Pons (tissue), 1 donor: ENCODE data around the gene IGFN1.

Experiments used
- DNase-seq: peaks from one replicate; pipeline ENCODE4 v3.0.0-alpha.2; 2016; ENCODE audit warnings: low spot score

Gene IGFN1

DNA sequence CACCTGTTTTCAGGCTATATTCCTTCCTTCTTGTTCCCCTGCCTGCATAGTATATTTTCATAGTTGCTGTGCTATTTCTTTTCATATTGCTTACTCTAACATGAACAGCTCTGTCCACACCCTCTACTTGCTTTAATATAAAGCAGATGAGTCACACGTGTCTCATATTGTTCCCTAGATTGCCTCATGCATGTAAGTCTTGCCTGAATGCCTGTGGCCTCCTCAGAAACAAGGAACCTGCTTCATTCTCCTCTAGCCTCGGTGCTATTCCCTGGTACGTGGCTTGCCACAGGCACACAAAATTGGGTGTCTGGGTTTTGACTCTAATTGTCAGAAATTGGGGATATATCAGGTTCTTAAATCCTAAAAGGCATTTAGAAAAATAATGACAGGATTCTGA is 76.2 kb downstream of the IGFN1 start:
- no peak for DNase-seq

DNA sequence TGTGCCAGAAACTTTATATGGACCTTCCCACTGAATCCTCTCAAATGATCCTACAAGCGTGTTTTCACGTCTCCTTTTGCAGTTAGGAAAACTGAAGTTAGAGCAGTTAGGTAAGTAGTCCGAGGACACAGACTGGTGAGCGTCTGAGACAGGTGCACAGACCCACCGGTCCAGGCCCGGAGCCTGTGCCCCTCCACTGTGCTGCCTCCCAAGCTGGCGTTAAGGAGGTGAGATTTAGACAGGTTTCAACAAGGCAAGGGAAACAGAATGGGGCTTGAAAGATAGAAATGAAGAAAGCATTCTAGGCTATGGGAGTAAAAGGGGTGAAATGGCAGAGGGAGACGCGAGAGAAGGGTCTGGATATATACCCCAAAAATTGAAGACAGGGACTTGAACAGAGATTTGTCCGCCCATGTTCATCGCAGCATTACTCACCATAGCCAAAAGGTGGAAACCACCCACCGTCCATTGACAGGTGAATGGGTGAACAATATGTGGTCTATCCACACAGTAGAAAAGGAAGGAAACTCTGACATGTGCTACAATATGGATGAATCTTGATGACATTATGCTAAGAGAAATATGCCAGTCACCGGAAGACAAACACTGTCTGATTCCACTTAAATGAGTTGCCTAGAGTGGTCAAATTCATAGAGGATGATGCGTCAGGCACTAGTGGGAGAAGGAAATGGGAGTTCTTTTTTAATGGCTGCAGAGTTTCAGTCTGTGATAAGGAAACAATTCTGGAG is 77.0 kb downstream of the IGFN1 start:
- no peak for DNase-seq

DNA sequence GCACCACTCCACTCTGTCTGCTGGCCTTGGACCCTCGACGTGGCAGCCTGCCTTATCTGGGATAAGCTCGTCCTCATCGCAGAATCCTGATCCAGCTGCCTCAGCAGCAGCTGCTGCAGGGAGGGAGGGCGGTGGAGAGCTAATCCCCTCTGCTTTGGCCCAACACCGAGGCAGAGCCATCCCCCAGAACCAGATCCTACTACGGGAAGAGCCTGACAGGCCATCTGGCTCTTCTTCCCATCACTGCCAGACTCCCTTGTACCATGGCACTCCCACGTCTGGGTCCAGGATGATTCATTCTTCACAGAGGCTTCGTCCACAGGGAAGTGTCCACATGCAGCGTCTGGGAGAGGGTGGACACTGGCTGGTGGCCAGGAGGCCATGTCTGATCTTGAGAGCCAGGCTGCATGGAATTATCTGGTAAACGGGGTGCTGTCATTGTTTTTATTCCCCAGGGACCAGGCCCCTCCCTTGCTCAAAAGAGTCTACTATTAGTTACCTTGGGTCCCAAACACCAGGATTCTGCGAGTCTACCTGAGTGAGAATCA is 78.1 kb downstream of the IGFN1 start:
- no peak for DNase-seq

- no peak for DNase-seq
Observed at GRCh38 chr1:201269281-201269680, 78.7 kb downstream of the IGFN1 start.

DNA sequence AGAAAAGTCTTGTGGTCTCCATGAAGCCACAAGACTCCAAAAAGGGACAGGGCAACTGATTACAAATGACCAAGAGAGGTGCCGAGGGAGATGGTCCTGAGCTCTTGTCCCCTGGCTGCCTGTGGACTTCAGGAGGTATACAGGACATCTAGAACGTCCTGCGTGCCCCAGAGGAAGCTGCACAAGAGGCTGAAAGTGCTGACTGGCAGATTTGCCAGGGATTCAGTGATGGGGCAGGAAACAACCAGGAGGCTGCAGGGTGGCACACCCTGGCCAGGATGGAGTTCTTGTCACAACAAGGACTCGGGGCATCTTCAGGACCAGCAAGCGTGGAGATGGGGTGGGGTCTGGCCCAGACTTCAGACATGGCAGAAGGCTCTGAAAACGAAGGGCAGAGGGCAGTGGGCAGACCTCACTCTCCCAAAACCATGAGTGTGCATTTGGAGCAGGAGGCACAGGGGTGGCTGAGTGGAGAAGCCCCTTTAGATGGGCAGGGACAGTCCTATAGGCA is 79.3 kb downstream of the IGFN1 start:
- no peak for DNase-seq

DNA sequence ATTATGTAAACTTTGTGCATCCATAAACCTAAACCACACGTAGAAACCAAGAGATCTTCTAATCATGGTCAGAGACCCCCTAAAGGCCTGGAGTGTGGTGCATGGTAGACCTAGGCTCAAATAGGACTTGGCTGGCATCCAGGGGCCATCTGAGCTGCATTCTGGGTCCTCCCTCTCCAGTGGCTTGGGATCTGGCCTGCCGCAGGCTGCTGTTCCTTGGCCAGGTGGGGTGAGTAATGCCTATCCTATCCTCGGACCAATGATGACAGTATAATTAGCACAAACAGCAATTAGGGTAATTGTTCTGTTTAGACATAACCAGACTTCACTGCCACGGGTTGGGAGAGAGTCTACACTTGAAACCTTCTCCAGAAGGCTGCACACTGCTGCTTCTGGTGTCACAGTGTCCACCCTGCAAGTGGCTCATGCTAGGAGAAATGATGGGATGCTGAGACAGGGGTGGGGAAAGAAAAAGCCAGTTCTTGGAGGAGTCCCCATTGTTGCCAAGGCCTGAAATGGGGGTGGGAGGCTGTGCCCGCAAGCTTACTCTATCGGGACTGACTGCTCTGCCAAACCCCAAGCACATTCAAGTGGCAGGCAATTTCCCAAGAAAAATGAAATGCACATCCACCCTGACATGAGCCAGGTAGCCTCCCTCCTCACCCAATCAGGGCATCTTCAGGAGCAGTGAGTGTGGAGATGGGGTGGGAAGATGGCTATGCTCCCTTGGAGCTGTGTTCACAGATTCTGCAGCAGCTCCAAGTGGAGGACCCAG is 80.2 kb downstream of the IGFN1 start:
- DNase-seq: no peak

GRCh38 chr1:201272799-201273198 is 82.2 kb downstream of the IGFN1 start:
- no peak for DNase-seq

- DNase-seq: no peak
Observed at GRCh38 chr1:201274616-201275252, 84.1 kb downstream of the IGFN1 start.

GRCh38 chr1:201275253-201275666 is 84.6 kb downstream of the IGFN1 start:
- DNase-seq: no peak

DNA sequence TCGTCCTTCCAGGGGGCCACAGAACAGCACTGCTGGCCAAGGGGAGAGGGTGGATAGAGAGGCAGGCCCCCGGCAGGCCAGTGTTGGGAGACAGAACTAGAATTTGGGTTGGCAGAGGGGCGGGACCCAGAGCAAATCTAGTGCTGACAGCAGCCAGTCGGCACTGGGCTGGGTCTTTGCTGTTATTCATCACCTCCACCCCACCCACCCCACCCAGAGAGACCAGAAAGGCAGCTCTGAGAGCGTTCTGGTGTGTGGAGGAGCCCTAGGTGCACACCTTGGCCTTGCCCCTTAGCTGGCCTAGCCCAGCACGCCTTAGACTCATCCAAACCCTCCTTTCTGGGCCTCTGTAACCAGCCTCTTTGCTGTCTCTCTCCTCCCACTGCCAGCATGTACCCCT is 86.3 kb downstream of the IGFN1 start:
- DNase-seq: no peak

DNA sequence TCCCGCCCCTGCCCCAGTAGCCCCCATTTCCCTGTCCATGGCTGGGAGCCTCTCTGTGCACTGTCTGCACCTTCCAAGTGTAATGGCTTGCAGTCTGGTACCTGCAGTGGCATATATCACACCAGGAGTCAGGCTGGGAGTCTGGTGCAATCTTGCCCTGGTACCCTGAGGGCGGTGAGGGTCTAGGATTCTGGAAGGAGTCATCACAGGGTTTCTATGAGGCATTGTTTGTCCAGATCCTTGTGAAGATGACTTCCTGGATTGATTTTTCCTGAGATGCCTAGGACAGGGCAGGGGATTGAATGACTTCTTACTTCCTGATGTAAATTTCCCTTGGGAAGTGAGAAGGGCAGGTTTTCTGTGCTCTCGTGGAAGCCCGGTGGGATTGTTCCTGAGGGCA is 86.8 kb downstream of the IGFN1 start:
- no peak for DNase-seq
